Measurements from ENCODE around the gene SHLD1.

SHLD1 gene

DNA sequence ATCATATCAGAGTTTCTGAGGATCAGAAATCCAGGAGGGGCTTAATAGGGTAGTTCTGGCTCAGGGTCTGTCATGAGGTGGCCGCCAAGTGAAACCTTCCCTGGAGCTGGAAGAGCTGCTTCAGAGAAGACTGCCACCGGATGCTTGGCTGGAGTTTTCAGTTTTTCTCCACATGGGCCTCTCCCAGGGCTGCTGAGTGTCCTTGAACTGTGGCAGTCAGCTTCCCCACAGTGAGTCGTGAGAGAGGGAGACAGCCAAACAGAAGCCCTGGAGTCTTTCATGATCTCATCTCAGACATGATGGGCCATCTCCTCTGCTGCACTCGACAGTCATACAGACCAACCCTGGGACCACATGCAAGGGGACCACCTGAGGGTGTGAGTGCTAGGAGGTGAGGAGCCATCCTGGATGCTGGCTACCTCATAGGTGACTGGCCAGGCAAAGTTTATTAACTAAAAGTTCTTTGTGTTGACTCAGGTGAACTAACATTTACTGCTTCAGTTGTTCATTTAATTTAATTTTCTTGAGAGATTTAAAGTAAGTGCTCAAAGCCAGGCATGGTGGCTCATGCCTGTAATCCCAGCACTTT is 71.5 kb downstream of the SHLD1 start:
- DNase-seq (ENCODE audit: low spot score) = peak; percentile 54

DNA sequence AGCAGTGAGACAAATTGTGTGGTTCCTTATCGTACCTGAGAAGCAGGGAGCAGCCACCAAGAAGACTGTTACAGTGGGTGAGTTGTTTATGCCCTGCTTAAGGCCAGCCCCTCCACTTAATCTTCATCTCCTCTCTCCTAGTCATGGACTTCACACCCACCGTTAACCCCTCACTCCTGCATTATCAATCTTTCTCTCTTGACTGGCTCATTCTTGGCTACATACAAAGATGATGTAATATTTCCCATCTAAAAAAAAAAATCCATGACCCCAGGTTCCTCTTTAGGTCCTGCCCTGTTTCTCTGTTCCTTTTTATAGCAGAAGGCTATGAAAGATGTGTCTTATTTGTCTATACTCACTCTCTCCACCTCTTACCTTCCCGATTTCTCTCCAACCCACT is 72.4 kb downstream of the SHLD1 start:
- no peak for DNase-seq (ENCODE audit: low spot score)

DNA sequence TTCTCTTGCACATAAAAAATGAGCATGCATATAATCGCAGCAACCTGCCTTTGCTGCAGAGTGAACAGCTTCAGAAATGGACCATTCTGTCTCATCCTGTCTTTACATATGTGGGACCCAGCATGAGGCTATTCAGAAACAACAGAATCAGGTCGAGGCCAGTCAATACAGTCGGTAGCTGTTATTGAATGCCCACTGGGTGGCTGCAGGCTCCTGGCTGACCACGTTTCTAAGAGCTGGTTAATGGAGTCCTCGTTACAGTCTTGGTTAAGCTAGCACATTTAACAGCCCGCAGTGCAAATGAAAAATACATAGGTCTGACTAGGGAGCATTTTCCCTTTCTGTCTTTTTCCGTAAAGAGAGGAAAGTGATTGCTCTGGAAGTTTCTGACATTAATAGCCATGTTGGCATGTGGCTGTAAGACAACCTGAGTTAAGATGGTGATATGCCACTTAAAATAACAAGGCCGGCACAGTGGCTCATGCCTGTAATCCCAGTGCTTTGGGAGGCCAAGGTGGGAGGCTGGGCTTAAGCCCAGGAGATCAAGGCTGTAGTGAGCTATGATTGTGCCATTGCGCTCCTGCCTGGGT is 75.0 kb downstream of the SHLD1 start:
- DNase-seq (ENCODE audit: low spot score) = no peak

DNA sequence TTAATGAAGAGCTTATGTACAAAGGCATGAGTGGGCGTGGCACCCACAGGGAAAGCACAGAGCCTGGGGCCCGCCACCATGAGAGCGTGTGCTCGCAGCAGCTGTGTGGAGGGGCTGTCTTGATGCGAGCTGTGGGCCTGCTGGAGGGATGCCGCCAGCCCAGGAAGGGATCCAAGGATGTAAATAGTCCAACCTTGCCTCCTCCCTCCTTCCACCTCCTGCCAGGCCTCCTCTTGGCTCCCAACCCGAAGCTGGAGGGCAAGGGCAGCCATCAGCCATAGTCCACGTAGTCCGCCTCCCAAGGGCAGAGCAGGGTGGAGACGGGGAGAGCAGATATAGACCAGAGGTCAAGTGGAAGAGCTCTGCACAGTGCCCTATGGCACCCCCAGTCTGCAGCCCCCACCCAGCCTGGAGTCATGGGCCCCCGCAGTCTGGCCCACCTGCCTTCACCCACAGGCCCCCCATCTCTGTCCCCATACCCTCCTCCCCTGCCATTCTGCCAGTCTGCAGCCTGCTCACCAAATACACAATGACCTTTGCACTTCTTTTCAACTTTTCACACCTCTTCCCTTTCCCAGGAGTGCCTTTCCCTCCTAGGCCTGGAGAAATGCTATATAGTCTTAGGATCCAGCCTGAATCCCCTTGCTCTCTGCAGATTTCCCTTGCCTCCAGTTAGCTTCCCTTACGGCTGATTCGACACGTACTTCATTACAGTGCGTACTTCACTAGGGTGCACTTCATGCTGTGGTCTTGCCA is 77.1 kb downstream of the SHLD1 start:
- DNase-seq (ENCODE audit: low spot score) = no peak

DNA sequence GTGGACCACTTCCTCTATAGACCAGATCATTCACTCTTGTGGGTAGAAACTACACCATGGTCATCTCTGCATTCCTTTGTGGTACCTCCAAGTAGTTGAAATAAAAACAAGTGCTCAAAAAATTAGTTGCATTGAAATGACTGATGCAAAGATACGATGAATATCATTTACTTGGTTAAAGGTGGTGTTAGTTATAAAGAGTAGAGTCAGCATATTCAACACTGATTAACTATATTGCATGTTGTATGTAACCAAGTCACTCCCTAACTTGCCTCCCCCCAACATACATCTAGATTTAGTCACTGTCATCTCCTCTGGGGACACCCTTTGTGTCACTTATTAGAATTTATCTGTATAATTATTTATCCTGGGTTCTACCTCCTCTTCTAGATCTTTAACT is 77.7 kb downstream of the SHLD1 start:
- no peak for DNase-seq (ENCODE audit: low spot score)

DNA sequence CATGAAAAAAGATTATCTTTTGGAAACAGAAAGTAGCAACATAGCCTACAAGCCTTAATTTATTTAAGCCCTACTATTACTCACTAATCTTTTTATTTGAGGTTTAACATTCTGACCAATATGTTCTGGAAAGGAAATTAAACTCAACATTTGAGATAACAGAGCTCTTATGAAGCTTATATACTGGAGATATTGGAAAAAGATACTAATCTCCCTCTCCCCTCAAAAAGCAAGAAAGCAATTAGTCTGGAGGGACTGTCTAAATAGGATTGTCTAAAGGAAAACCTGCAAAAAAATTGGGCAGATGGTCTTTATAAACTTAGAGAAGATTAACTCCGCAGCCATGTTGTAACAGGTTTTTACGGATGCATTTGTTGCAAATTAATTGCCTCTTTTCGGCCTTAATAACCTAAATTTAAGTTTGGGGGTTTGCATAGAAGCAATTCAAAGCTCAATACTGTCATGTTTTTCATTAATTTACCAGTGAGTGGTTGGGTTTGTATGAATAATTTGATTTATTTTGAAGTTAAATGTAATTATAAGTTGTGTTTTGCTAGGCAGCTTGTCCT is 79.1 kb downstream of the SHLD1 start:
- no peak for DNase-seq (ENCODE audit: low spot score)

DNA sequence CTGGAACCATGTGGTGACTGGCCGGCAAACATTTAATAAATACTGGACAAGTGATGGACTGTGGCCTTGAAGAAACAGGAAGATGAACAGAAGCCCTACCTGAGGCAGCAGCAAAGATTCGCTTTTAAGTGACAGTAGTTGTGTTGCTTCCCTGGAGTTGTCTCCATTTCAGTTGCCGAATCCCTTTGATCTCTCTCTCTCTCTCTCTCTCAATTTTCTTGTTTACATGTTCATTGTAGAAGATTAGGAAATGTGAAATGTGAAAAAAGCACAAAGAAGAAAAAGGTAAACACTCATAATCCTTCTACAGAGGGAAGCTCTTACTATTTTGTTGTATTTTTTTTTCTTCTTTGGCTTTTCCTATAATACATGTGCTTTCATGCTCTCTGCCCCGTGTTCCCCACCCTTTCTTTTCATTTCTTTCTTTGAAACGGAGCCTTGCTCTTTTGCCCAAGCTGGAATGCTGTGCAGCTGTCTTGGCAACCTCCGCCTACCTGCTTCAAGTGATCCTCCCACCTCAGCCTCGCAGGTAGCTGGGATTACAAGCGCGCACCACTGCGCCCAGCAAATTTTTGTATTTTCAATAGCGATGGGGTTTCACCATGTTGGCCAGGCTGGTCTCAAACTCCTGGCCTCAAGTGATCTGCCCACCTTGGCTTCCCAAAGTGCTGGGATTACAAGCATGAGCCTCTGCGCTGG is 81.5 kb downstream of the SHLD1 start:
- no peak for DNase-seq (ENCODE audit: low spot score)

DNA sequence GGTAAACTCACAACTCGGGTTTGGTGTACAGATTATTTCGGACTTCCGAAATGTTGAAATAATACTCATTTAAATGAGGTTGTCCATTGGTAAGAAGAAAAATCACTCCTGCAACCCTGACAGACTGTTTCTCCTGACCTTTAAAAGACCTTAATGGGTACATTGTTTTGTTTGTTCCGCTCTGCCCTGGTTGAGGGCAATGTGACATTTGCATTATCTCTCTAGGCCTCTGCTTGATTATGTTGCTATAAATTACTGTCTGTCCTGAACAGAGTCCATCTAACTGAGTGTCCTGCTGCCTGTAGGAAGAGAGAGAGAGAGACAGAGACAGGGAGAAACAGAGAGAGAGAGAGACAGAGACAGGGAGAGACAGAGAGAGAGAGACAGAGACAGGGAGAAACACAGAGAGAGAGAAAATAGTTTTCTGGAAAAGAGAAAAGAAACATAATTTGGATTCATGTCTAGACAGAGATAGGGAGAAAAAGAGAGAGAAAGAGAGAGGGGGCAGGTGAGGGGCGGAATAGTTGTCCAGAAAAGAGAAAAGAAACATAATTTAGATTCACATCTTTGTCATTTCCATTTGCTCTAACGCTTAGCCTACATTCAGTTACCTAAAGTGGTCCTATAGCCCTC is 83.2 kb downstream of the SHLD1 start:
- DNase-seq (ENCODE audit: low spot score) = no peak

DNA sequence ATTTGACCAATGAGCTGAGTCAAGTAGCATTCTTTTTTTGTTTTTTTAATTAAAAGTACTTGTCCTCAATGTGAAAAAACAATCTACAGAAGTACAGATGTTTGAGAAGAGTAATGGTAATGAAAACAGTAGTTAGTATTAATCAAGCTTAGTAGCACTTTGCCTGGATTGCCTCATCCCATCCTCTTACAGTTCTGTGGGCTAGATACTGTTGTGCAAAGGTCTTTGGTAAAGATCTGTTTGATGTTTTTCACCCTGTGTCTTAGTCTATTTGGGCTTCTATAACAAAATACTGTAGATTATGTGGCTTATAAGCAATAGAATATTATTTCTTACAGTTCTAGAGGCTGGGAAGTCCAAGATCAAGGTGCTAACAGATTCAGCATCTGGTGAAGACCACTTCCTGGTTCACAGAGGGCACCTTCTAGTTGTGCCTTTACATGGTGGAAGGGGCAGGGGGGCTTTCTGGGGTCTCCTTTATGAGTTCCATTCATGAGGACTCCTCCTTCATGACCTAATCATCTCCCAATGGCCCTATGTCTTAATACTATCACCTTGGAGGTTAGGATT is 84.3 kb downstream of the SHLD1 start:
- DNase-seq (ENCODE audit: low spot score) = no peak

DNA sequence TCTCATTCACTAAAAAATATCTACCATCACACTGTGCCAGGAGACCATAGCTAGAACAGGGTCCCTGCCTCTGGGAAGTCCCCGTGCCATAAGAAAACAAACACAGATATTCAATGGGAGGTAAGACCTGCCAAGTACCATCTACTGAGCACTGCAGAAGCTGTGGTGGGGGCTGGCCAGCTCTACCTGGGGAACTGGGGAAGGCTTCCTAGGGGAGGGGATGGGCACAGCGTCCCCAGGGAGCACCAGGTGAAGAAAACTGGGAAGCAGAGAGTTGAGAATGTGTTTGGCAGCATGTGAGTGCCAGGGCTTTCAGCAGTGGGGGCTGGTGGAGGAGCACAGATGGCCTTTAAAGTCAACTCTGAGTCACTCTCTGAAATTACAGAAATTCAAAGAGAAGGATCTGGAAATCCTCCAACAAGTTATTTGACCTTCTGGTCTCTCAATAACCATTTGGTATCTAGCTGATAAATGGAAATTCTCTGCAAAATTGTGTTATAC is 85.2 kb downstream of the SHLD1 start:
- peak; percentile 38 for DNase-seq (ENCODE audit: low spot score)

DNA sequence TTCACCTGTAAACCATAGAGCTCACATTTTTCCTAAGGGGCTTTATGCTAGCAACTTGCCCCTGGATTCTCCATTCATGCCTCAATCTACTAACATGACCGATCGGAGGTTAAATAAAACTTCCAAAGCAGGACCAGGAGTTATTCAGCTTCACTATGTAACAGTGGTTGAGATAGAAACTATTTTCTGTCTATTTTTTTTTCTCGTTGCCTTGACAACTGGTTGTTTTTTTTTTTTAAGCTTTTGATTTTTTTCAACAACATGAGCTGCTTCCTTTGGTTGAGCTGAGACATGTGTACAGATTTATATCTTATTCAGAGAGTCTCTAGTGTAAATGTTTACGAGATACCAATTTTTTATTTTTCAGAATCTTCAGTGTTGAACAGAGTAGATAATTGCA is 85.7 kb downstream of the SHLD1 start:
- DNase-seq (ENCODE audit: low spot score) = peak; percentile 20

DNA sequence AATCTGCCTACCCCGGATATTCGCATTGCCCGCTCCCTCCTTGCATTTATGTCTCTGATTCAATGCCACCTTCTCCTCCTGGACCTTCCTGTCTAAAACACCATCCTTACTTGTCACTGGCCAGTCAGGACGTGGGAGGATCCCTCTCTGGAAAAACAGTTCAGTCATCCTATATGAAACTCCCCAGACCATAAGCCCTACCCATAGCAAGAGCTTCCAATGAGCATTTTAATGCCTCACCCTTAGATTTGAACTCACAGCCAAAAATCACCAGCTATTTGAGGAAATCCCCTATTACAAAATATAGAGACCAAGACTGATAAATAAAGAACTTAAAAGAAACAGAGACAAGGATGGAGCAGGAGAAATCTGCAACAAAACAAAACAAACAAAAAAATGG is 86.4 kb downstream of the SHLD1 start:
- DNase-seq (ENCODE audit: low spot score) = no peak

DNA sequence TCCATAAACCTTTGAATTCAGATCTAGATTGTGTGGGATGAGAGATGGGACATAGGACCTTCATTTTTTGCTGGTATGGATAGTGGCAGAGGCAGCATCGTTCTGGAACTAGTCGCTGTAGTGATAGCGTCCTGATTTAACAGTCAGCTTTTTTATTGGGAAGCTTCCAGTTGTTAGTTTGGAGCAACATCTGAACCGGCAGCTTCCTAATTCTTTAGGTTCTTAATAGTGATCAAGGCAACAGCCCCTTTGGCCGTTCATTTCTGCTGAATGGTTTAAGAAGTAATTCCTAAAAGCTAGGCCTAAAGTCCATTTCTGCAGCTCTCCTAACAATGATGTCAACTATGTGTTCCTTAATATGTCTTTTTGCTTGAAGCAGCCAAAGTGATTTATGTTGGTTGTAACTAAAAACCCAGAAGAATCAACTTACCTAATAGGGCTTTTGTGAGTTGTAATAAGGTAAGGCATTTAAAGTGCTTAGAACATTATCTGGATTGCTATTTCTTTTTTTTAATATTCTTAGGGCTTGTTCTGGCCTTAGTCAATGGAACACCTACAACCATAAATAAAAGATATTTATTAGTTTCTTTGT is 90.3 kb downstream of the SHLD1 start:
- DNase-seq (ENCODE audit: low spot score) = no peak

DNA sequence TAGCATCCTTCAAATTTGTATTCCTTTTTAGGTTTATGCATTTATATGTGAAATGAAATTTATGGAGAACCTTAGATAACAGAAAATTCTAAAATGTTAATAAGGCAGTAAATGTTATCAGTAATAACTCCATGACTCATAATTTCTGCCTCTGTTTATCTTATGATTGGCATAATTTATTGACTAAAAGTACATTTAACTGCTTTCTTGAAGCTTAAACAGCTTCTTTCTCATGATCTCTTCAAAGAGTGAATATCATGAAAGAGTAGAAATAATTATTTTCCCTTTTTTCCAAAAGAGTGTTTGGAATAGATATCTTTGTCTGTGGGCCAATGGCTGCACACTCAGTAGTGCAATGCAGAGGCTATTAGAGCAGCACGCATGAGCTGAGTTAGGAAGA is 91.3 kb downstream of the SHLD1 start:
- DNase-seq (ENCODE audit: low spot score) = no peak

DNA sequence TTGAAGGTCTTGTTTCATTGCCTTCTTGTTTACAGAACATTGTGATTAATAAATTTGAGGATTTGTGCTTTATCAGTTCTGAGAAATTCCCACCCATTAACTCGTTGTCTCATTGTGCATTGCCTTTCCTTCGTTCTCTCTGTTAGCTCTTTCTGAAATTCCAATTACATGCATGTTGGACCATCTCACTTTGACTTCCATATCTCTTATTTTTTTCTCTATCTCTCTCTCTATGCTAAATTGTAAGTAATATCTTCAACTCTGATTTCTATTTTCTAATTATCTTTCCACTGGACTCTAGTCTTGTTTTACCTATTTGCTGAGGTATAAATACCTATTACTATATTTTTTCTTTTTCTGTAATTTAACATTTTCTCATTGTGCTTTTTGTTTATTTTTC is 92.3 kb downstream of the SHLD1 start:
- DNase-seq (ENCODE audit: low spot score) = no peak

DNA sequence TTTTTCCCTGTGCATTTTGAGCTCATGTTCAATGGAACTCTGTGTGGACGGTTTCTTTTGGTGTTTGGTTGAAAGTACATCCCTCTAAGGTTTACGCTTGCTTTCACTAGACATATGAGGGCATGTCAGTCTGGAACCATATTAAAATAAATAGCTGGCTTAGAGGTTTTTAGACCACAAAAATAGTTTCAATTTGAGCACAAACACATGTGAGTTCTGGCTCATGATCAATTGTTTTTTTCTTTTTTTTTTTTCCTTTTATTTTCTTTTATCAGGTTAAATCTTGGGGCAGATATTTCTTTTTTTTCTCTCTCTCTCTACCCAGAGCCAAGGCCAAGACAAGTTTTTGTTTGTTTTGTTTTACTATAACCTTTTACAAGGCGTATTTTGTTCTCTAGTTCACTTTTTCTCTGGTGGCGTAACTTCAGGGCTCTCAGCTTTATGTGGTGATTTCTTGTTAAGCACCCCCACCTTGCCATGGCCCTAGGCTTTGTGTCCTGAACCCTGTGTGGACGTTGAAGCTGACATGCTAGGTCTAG is 92.9 kb downstream of the SHLD1 start:
- DNase-seq (ENCODE audit: low spot score) = no peak

DNA sequence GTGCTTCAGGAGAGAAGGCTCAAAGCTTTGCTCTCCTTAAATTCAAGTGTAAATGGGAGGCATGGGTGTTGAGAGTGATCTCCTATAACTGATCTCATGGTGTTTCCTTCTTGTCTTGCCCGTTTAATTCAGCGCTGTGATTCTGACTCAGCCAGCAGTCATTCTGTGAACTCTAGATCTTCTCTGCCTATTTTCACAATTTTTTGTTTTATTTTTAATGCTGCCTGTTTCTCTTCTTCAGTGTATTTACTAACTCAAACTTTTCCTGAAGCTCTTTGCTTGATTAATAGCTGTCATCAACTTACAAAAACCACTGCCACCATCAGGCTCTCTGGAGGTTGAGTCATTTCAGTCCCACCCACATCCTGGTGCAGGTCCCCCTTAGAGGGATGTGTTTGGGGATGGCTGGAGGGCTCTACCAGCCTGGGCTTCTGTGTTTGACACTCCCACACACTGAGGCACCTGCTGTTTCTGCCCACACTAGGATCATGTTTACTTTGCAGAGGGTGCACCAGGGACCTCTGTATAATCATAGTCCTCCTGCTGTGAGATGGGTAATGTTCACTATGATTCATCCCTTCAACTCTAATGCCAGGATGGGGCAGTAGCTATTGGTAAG is 94.0 kb downstream of the SHLD1 start:
- peak; percentile 48 for DNase-seq (ENCODE audit: low spot score)

DNA sequence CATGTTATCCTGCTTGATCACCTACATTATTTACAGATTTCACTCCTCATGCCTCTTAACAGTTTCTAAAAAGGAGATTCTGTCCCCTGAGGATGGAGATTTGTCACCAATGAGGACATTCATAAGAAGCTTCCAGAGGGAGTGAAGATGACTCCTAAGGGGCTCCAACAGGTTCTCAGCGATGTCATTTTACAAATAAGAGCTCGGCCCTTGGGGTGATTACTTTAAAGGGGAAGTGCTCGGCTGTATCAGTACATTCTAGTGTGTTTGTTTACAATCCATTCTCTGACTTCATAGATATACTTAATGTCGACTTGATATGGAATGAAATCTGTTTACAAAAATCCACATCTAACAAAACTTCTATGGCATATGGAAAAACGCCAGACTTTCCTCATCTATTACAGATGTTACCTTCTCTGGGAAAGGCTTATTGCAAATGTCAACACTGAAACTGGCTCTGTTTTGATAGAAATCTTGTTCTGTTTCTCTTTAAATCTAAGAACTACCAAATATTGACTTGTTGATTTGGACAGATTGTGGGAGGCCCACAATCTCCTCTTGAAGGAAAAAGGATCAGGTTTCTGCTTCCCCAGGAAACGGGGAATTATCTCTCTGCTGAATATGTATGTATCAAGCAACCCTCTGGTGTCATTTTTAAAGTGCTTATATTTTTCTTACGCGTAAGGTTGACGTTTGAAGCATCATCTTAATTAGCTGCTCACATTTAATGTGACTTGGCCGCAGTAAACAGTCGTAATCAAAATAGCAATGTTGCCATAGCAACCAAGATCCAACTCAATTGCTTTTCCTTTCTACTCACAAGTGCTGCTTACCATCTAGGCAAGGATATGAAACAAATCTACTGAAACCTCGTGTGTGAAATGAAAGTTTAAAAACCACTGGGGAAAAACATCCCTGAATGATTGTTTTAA is 95.7 kb downstream of the SHLD1 start:
- no peak for DNase-seq (ENCODE audit: low spot score)

DNA sequence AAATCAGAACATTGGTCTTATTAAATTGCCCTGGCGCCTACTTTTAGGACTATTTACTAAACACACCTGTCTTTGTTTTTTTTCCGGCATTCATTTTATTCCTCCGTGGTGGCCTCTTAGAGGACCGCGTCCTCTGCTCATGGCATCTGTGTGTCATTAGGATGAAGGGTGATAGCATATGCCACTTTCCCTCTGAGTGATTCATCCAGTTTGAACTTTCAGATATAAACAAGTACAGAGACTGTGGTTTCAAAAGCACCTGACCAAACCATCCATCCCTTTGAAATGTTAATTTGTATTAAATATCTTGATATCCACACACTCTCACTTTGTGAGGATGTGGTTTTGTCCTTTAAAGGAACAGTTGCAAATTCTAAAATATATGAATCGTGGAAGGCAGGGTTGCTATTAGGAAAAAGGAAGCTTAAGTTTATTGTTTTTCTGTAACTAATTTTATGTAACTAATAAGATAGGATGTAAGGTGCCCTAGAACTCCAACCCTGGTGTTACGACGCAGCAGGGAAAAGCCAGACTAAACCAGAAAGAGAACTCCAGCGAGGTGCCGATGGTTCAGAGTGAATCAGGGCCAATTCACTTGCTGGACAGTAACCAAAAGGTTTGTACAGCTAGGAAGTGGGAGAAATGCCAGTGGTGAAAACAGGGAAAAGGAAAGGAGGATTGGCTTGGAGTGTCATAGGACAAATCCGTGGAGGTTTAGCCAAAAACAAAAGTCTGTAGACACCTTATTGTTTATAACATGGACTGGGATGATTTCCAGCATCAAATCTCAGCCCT is 98.7 kb downstream of the SHLD1 start:
- DNase-seq (ENCODE audit: low spot score) = peak; percentile 53
